Mesendoderm (in vitro differentiated cells): Measurements from ENCODE around the gene ASCC2.

ENCODE experiments used
- DNase-seq: peaks from one replicate; pipeline ENCODE4 v3.0.0; 2013
- H2AK5ac ChIP-seq: 2 replicates; pipeline ENCODE4 v1.6.1; 2013; ENCODE audit warnings: low read length, inconsistent platforms
- H2BK120ac ChIP-seq: 2 replicates; pipeline ENCODE4 v1.6.1; 2013; ENCODE audit warnings: low read depth, mild to moderate bottlenecking, low read length, moderate library complexity, mixed read lengths
- H2BK15ac ChIP-seq: replicated peaks from 2 replicates; pipeline ENCODE4 v1.6.1; 2013; ENCODE audit warnings: low read depth, mild to moderate bottlenecking, moderate library complexity
- H2BK5ac ChIP-seq: 2 replicates; pipeline ENCODE4 v1.6.1; 2013; ENCODE audit warnings: low read length, inconsistent platforms
- H3K18ac ChIP-seq: 2 replicates; pipeline ENCODE4 v1.6.1; 2013; ENCODE audit warnings: mild to moderate bottlenecking, low read length, mixed read lengths
- H3K23ac ChIP-seq: one replicate; pipeline ENCODE4 v1.6.1; 2013; ENCODE audit warnings: low read length
- H3K27ac ChIP-seq: 2 replicates; pipeline ENCODE4 v1.5.1; 2013; ENCODE audit warnings: low read depth, mild to moderate bottlenecking, inconsistent platforms, low read length, moderate library complexity
- H3K27me3 ChIP-seq: 2 replicates; pipeline ENCODE4 v1.6.1; 2013; ENCODE audit warnings: low read length, control low read depth, mild to moderate bottlenecking, inconsistent platforms; ENCODE audit not compliant: insufficient read depth, poor library complexity
- H3K36me3 ChIP-seq: 2 replicates; pipeline ENCODE4 v1.6.1; 2013; ENCODE audit warnings: low read length, inconsistent platforms; ENCODE audit not compliant: control insufficient read depth, insufficient read depth
- H3K4ac ChIP-seq: one replicate; pipeline ENCODE4 v1.6.1; 2013; ENCODE audit warnings: low read depth, mild to moderate bottlenecking, low read length, moderate library complexity
- H3K4me1 ChIP-seq: 2 replicates; pipeline ENCODE4 v1.6.1; 2013; ENCODE audit warnings: low read depth, low read length, inconsistent platforms; ENCODE audit not compliant: control insufficient read depth
- H3K4me2 ChIP-seq: 2 replicates; pipeline ENCODE4 v1.6.1; 2013; ENCODE audit warnings: low read length
- H3K4me3 ChIP-seq: 2 replicates; pipeline ENCODE4 v1.5.1; 2013; ENCODE audit warnings: mild to moderate bottlenecking, low read length
- H3K56ac ChIP-seq: one replicate; pipeline ENCODE4 v1.6.1; 2013; ENCODE audit warnings: low read length
- H3K79me1 ChIP-seq: 2 replicates; pipeline ENCODE4 v1.6.1; 2013; ENCODE audit warnings: low read length, inconsistent platforms
- H3K79me2 ChIP-seq: 2 replicates; pipeline ENCODE4 v1.6.1; 2013; ENCODE audit warnings: mild to moderate bottlenecking, low read length; ENCODE audit not compliant: control insufficient read depth, insufficient read depth
- H3K9ac ChIP-seq: 2 replicates; pipeline ENCODE4 v1.6.1; 2013; ENCODE audit warnings: low read length, inconsistent platforms
- H4K5ac ChIP-seq: one replicate; pipeline ENCODE4 v1.6.1; 2013; ENCODE audit warnings: low read length
- H4K8ac ChIP-seq: one replicate; pipeline ENCODE4 v1.6.1; 2013; ENCODE audit warnings: low read depth, mild to moderate bottlenecking, control low read depth, low read length, moderate library complexity
- WGBS: extraction: QIAGEN DNeasy Blood & Tissue Kit; methylation state at CpG from one replicate; pipeline ENCODE4 v1.1.7; 2013; ENCODE audit warnings: low lambda C conversion rate, missing lambda C conversion rate; ENCODE audit not compliant: insufficient coverage; ENCODE audit errors: extremely low coverage; 5-methylcytosine and 5-hydroxymethylcytosine counted together

Gene ASCC2

GRCh38 chr22:29821291-29822016, 16.6 kb downstream of the ASCC2 start:
- no peaks in the 10 kb centered on the region for H3K4me1 ChIP-seq
- H2BK15ac ChIP-seq, result no peak overlapping the region
- no peak overlapping the region for H3K4ac ChIP-seq
- no peaks in the 10 kb centered on the region for H3K79me1 ChIP-seq
- H3K9ac ChIP-seq, result no peak overlapping the region
- H3K4me2 ChIP-seq, result no peak overlapping the region
- no peak overlapping the region for H2BK120ac ChIP-seq
- no CpG with 5 or more reads among the region's 7 CpGs for WGBS
- H4K5ac ChIP-seq, result no peak overlapping the region
- H3K18ac ChIP-seq, result no peak overlapping the region
- H2BK5ac ChIP-seq, result no peak overlapping the region
- no peak for DNase-seq
- peaks cover 2% of the 10 kb centered on the region for H3K27me3 ChIP-seq
- no peak overlapping the region for H3K23ac ChIP-seq
- peaks cover 13% of the 10 kb centered on the region for H3K36me3 ChIP-seq
- H2AK5ac ChIP-seq, result no peak overlapping the region
- no peaks in the 10 kb centered on the region for H3K79me2 ChIP-seq
- H4K8ac ChIP-seq, result no peak overlapping the region
- no peak overlapping the region for H3K4me3 ChIP-seq
- no peak overlapping the region for H3K27ac ChIP-seq
- no peak overlapping the region for H3K56ac ChIP-seq

DNA sequence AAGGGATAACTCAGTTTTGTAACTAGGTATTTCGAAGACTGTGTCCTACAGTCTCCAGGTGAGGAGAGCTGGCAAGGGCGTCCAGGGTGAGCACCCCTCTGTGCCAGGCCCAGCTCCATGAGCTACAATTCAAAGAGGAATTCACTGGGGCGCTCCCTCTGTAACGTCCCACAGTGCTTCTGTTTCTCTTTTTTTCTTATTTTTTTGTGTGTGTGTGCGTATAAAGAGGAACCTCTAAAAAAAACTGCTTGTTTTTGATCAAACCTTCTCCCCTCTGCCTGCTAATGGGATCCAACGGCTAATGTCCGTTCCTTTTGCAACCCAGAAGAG, 17.1 kb downstream of the ASCC2 start:
- WGBS, result no CpG with 5 or more reads among the region's 7 CpGs
- DNase-seq, result no peak
- Histone ChIP-seq H3K56ac (no peak overlapping the region), H4K8ac (no peak overlapping the region), H3K27ac (no peak overlapping the region), H3K4ac (no peak overlapping the region), H3K4me2 (no peak overlapping the region), H3K79me2 (no peaks in the 10 kb centered on the region), H3K9ac (no peak overlapping the region), H3K23ac (no peak overlapping the region), H2BK15ac (no peak overlapping the region), H2AK5ac (no peak overlapping the region), H4K5ac (no peak overlapping the region), H3K4me3 (no peak overlapping the region), H3K79me1 (no peaks in the 10 kb centered on the region), H3K4me1 (no peaks in the 10 kb centered on the region), H2BK120ac (no peak overlapping the region), H3K27me3 (peaks cover 2% of the 10 kb centered on the region), H2BK5ac (no peak overlapping the region), H3K36me3 (peaks cover 13% of the 10 kb centered on the region), H3K18ac (no peak overlapping the region)

GRCh38 chr22:29819501-29819900, 18.6 kb downstream of the ASCC2 start:
- H3K4me1 ChIP-seq, result no peaks in the 10 kb centered on the region
- no peak overlapping the region for H4K8ac ChIP-seq
- no peak overlapping the region for H3K56ac ChIP-seq
- no peak overlapping the region for H3K27ac ChIP-seq
- no peak overlapping the region for H3K4me3 ChIP-seq
- no peak overlapping the region for H4K5ac ChIP-seq
- H3K4me2 ChIP-seq, result no peak overlapping the region
- H3K36me3 ChIP-seq, result peaks cover 9% of the 10 kb centered on the region
- no peak overlapping the region for H3K23ac ChIP-seq
- no peak for DNase-seq
- no peaks in the 10 kb centered on the region for H3K79me2 ChIP-seq
- no CpG with 5 or more reads among the region's 2 CpGs for WGBS
- no peak overlapping the region for H2BK15ac ChIP-seq
- H3K4ac ChIP-seq, result no peak overlapping the region
- no peak overlapping the region for H2AK5ac ChIP-seq
- no peak overlapping the region for H3K9ac ChIP-seq
- no peak overlapping the region for H2BK5ac ChIP-seq
- H3K27me3 ChIP-seq, result peaks cover 2% of the 10 kb centered on the region
- H3K18ac ChIP-seq, result no peak overlapping the region
- no peaks in the 10 kb centered on the region for H3K79me1 ChIP-seq
- no peak overlapping the region for H2BK120ac ChIP-seq

DNA sequence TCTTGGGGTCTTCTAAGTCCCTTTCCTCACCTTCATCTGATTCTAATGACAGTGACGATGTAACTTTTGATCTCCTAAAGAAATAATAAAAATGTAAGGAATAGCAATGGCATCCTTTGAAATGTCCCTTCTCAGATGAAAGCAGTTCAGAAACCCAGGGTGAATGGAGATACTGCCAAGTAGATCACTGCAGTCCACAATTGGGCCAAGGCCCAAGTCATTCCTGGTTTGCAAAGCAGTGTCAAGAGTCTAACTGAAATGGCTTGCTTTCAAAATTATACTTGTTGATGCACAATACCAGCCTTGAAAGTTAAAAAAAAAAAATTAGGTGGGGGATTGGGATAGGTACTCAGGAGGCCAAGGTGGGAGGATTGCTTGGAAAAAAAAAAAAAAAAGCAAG, 20.4 kb downstream of the ASCC2 start:
- no peak overlapping the region for H3K4ac ChIP-seq
- H3K4me3 ChIP-seq, result no peak overlapping the region
- no peaks in the 10 kb centered on the region for H3K4me1 ChIP-seq
- H3K18ac ChIP-seq, result no peak overlapping the region
- no peak overlapping the region for H3K27ac ChIP-seq
- no peak overlapping the region for H2BK120ac ChIP-seq
- peaks cover 2% of the 10 kb centered on the region for H3K27me3 ChIP-seq
- no peak overlapping the region for H3K23ac ChIP-seq
- H4K8ac ChIP-seq, result no peak overlapping the region
- peaks cover 18% of the 10 kb centered on the region for H3K36me3 ChIP-seq
- H2BK5ac ChIP-seq, result no peak overlapping the region
- H3K79me1 ChIP-seq, result no peaks in the 10 kb centered on the region
- no peak overlapping the region for H3K9ac ChIP-seq
- H4K5ac ChIP-seq, result no peak overlapping the region
- no peak overlapping the region for H2AK5ac ChIP-seq
- DNase-seq, result no peak
- no peak overlapping the region for H3K4me2 ChIP-seq
- no peaks in the 10 kb centered on the region for H3K79me2 ChIP-seq
- H3K56ac ChIP-seq, result no peak overlapping the region
- H2BK15ac ChIP-seq, result no peak overlapping the region
- no CpG with 5 or more reads among the region's 1 CpG for WGBS

GRCh38 chr22:29816980-29817379, 21.1 kb downstream of the ASCC2 start:
- H2AK5ac ChIP-seq, result no peak overlapping the region
- no peaks in the 10 kb centered on the region for H3K4me1 ChIP-seq
- H3K36me3 ChIP-seq, result peaks cover 17% of the 10 kb centered on the region

GRCh38 chr22:29816539-29816938, 21.5 kb downstream of the ASCC2 start:
- H4K5ac ChIP-seq, result no peak overlapping the region
- H3K4me2 ChIP-seq, result no peak overlapping the region
- H3K79me1 ChIP-seq, result no peaks in the 10 kb centered on the region
- no peaks in the 10 kb centered on the region for H3K79me2 ChIP-seq
- H4K8ac ChIP-seq, result no peak overlapping the region
- H3K4ac ChIP-seq, result no peak overlapping the region
- H3K4me1 ChIP-seq, result no peaks in the 10 kb centered on the region
- no peak overlapping the region for H3K27ac ChIP-seq
- no peak overlapping the region for H2BK5ac ChIP-seq
- WGBS, result no CpG with 5 or more reads among the region's 6 CpGs
- H3K56ac ChIP-seq, result no peak overlapping the region
- H3K23ac ChIP-seq, result no peak overlapping the region
- H3K9ac ChIP-seq, result no peak overlapping the region
- no peak overlapping the region for H2BK120ac ChIP-seq
- H2BK15ac ChIP-seq, result no peak overlapping the region
- H3K36me3 ChIP-seq, result peaks cover 17% of the 10 kb centered on the region
- H2AK5ac ChIP-seq, result no peak overlapping the region
- H3K27me3 ChIP-seq, result peaks cover 2% of the 10 kb centered on the region
- H3K18ac ChIP-seq, result no peak overlapping the region
- no peak overlapping the region for H3K4me3 ChIP-seq
- DNase-seq, result no peak

More at GRCh38 chr22:29816980-29817379, 21.1 kb downstream of the ASCC2 start:
- Histone ChIP-seq H4K8ac (no peak overlapping the region), H2BK5ac (no peak overlapping the region), H3K56ac (no peak overlapping the region), H3K27me3 (peaks cover 2% of the 10 kb centered on the region), H4K5ac (no peak overlapping the region), H3K79me1 (no peaks in the 10 kb centered on the region), H2BK15ac (no peak overlapping the region), H3K4ac (no peak overlapping the region), H3K4me2 (no peak overlapping the region), H3K9ac (no peak overlapping the region), H3K23ac (no peak overlapping the region), H3K4me3 (no peak overlapping the region), H3K18ac (no peak overlapping the region), H3K27ac (no peak overlapping the region), H2BK120ac (no peak overlapping the region), H3K79me2 (no peaks in the 10 kb centered on the region)
- WGBS, result no CpG with 5 or more reads among the region's 2 CpGs
- no peak for DNase-seq
